T1000 (cell line): ENCODE measurements around the gene PHLDA1.

Experiments
- DNase-seq: peaks from one replicate; lab custom pipeline; 2025; ENCODE audit warnings: mixed read lengths; lab: John Stamatoyannopoulos, UW

PHLDA1 gene

GRCh38 chr12:76037130-76038103, 5.8 kb upstream of the PHLDA1 start:
- DNase-seq: no peak

GRCh38 chr12:76035045-76035444, 3.5 kb upstream of the PHLDA1 start:
- DNase-seq: no peak

- no peak for DNase-seq
Observed at GRCh38 chr12:76033081-76034011, 1.8 kb upstream of the PHLDA1 start.

- DNase-seq: no peak
Observed at GRCh38 chr12:76032043-76032981, 736 bp upstream of the PHLDA1 start.

- no peak for DNase-seq
Observed at GRCh38 chr12:76031081-76031413, 529 bp downstream of the PHLDA1 start.

GRCh38 chr12:76030341-76031080, 1.1 kb downstream of the PHLDA1 start:
- peak; percentile 70 for DNase-seq

- no peak for DNase-seq
Observed at GRCh38 chr12:76029982-76030340, 1.6 kb downstream of the PHLDA1 start.

- no peak for DNase-seq
Observed at GRCh38 chr12:76028571-76029277, 2.9 kb downstream of the PHLDA1 start.

GRCh38 chr12:76026643-76027063, 4.9 kb downstream of the PHLDA1 start:
- no peak for DNase-seq

GRCh38 chr12:76025601-76026575, 5.7 kb downstream of the PHLDA1 start:
- no peak for DNase-seq

GRCh38 chr12:76024942-76025600, 6.5 kb downstream of the PHLDA1 start:
- DNase-seq: no peak

- no peak for DNase-seq
Observed at GRCh38 chr12:76024102-76024781, 7.3 kb downstream of the PHLDA1 start.

GRCh38 chr12:76023069-76023690, 8.4 kb downstream of the PHLDA1 start:
- DNase-seq: no peak

GRCh38 chr12:76022506-76022905, 9.1 kb downstream of the PHLDA1 start:
- no peak for DNase-seq

- peak; percentile 48 for DNase-seq
Observed at GRCh38 chr12:76020731-76021672, 10.6 kb downstream of the PHLDA1 start.

- peak; percentile 67 for DNase-seq
Observed at GRCh38 chr12:76020281-76020680, 11.3 kb downstream of the PHLDA1 start.
